NCI-H1930 (cell line): Measurements from ENCODE around the gene PREX1.
A peak's percentile ranks its signal among the peaks of the same experiment; 100 is the strongest.
"Not testable (repeated sequence)": the region's sequence is repeated elsewhere in the genome, so short reads cannot be mapped to it uniquely, and the experiment has no call there.

Source experiments
- DNase-seq, 2 experiments: peaks; one replicate each; lab custom pipeline; 2025; lab: John Stamatoyannopoulos, UW

PREX1 gene, protein sequence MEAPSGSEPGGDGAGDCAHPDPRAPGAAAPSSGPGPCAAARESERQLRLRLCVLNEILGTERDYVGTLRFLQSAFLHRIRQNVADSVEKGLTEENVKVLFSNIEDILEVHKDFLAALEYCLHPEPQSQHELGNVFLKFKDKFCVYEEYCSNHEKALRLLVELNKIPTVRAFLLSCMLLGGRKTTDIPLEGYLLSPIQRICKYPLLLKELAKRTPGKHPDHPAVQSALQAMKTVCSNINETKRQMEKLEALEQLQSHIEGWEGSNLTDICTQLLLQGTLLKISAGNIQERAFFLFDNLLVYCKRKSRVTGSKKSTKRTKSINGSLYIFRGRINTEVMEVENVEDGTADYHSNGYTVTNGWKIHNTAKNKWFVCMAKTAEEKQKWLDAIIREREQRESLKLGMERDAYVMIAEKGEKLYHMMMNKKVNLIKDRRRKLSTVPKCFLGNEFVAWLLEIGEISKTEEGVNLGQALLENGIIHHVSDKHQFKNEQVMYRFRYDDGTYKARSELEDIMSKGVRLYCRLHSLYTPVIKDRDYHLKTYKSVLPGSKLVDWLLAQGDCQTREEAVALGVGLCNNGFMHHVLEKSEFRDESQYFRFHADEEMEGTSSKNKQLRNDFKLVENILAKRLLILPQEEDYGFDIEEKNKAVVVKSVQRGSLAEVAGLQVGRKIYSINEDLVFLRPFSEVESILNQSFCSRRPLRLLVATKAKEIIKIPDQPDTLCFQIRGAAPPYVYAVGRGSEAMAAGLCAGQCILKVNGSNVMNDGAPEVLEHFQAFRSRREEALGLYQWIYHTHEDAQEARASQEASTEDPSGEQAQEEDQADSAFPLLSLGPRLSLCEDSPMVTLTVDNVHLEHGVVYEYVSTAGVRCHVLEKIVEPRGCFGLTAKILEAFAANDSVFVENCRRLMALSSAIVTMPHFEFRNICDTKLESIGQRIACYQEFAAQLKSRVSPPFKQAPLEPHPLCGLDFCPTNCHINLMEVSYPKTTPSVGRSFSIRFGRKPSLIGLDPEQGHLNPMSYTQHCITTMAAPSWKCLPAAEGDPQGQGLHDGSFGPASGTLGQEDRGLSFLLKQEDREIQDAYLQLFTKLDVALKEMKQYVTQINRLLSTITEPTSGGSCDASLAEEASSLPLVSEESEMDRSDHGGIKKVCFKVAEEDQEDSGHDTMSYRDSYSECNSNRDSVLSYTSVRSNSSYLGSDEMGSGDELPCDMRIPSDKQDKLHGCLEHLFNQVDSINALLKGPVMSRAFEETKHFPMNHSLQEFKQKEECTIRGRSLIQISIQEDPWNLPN (N-terminal part only)

GRCh38 chr20:48827855-48828733, at the start of gene PREX1:
PREX1 (minus strand) TSS chr20:48827999; CDS start chr20:48827860, 139 bp downstream.
- peak; percentile 52 to 75 for DNase-seq

GRCh38 chr20:48877304-48877703, 49.5 kb upstream of the PREX1 start:
- DNase-seq = no peak

DNA sequence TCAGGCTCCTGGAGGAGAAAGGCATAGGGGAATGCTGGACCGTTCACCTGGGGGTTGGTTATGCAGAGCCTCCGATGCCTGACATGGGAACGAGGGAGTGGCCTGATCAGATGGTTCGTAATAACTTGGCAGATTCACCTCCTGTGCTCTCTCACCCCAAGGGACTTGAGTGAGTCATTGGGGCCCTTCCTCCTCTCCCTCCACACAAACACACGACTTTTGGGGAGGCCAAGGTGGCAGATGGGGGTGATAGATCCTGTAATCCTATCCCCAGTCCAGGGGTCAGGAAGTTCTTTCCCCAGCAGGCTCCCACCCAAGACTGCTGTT, 48.1 kb upstream of the PREX1 start:
- DNase-seq = no peak

DNA sequence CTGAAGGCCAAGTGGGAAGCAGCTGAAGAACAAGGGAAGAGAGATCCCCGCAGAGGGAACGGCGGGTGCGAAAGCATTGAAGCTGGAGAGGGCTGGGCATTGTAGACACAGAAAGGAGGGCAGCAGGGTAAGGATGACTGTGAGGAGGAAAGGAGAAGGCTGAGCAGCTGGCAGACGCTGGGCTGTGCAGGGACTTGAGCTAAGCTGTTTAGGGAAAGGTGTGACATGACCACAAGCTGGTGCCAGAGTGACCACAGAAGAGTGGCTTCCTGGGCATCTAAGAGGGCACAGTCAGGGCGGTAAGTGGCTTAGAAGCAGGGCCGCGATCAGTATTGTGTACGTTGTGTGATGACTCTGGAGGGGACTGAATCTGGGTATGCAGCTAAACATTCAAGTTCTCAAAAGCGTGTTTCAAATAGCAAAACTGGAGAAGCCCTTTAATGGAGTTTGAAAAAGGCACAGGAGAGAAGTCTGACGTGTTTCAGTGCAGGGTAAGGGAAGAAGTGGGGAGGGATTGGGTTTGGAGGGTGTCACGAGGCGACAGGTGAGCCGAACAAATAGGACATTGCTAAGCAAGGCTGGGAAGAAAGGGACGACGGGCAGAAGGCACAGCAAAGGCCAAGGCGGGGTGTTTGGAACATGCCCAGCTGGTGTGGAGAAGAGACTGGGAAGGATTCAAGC, 47.6 kb upstream of the PREX1 start:
- DNase-seq = no peak

GRCh38 chr20:48869442-48869841, 41.6 kb upstream of the PREX1 start:
- DNase-seq = not testable (repeated sequence)

- no peak for DNase-seq
Measured at GRCh38 chr20:48866936-48867335, 39.1 kb upstream of the PREX1 start.

DNA sequence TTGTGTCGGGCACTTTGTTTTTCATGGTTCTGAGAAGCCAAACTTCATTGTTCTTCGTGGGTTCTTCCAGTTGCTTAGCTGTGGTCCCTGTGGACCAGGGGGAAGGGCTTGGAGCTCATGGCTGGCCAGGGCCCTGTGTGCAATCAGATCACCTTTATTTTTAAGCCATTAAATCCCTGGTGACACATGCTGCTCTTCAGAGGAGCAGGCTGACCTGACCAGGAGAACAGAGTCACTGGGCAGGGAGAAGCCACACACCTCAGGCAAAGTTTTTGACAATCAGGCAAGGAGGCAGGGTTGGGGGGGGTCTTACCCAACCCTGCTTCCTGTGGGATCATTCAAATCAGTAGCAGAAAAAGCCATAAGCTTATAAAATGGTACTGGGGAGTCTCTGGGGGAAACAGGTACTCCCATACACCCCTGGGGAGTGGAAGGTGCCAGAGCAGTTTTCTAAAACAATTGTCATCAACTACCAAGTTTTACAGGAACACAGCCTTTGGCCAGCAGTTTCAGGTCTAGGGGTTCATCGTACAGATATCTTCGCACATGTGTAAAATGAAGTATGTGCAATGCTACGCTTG, 37.0 kb upstream of the PREX1 start:
- no peak for DNase-seq

DNA sequence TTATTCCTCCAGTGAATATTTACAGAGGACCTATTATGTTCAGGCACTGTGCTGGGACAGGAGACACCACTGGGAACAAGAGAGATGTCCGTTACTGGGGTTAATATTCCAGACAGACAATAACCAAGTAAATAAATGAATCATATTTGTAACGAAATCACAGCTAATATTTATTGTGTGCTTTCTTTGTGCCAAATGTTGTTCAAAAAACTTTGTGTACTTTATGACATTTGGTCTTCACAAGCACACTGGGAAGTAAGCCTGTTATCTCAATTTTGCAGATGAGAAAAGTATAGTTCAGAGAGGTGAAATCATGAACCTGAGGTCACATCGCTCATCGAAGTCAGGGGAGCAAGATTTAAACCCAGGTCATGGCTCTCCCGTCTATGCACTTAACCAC, 36.5 kb upstream of the PREX1 start:
- no peak for DNase-seq

GRCh38 chr20:48862279-48862678, 34.5 kb upstream of the PREX1 start:
- DNase-seq = no peak

DNA sequence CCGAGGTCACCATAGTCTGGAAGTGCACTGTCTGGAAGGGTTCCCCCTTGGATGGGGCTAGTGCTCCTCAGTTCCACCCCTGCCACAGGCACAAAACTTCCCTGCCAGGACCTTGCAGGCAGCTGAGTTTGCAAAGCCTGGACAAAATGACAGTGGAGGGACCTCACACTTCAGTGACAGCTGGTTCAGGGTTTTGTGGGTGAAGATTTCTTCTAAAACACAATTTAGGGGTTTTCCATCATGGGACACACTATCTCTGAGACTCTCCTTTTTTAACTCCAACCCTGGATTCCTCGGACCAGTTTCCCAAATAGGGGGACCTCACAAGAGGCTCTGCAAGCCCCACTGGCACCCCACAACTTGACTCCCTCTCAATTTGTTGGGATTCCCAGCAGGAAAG, 33.6 kb upstream of the PREX1 start:
- no peak for DNase-seq

GRCh38 chr20:48858075-48858790, 30.4 kb upstream of the PREX1 start:
- DNase-seq = no peak

DNA sequence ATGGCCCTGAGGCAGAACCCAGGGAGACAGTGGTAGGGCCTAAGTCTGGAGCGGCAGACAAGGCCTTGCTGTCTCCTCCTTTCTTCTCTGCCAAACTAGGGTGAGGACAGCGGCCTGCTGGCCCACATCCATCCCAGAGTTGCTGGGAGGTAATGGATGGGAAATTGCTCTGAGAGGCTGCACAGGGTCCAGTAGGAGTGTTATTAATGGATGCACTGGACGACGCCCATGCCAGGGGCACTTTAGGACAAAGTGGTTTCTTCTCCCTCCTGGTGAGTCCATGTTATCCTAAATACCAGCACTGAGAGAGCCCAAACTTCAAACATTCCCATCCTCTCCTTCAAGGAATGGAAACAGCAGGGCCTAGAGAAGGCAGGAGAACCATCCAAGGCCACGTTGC, 28.3 kb upstream of the PREX1 start:
- no peak for DNase-seq

GRCh38 chr20:48855046-48855445, 27.2 kb upstream of the PREX1 start:
- DNase-seq = no peak

- DNase-seq = no peak
Measured at GRCh38 chr20:48852609-48853008, 24.8 kb upstream of the PREX1 start.

- no peak for DNase-seq
Measured at GRCh38 chr20:48851579-48851978, 23.8 kb upstream of the PREX1 start.

GRCh38 chr20:48850977-48851299, 23.1 kb upstream of the PREX1 start:
- DNase-seq = no peak

DNA sequence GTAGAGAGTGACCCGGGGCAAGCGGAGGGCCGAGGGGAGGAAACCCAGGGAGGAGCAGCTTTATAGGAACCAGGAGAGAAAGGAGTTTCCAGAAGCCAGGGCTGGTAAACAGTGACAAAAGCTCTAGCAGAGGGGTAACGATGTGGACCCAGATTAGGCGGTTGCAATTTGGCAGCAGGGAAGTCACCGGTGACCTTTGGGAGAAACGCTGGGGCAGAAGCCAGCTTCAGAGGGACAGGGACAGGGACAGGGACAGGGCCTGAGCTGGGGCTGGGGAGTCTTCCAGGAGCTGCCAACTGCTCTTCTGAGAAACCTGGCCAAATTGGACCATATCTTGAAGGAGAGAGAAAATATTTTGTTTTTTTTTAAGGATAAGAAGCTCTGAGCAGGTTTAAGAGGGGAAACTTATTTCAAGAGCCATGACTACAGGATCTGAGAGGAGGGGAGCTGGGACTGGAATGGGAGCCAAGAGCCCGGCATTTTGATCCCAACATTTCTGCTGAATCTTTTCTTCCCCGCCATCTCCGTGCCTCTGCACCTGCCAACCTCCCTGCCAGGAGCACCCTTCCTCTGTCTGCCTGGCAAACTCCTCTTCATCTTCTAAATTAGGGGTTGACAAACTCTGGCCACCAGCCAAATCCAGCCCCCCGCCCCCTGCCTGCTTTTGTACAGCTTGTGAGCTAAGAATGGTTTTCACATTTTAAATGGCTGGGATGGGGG, 22.6 kb upstream of the PREX1 start:
- DNase-seq = no peak

DNA sequence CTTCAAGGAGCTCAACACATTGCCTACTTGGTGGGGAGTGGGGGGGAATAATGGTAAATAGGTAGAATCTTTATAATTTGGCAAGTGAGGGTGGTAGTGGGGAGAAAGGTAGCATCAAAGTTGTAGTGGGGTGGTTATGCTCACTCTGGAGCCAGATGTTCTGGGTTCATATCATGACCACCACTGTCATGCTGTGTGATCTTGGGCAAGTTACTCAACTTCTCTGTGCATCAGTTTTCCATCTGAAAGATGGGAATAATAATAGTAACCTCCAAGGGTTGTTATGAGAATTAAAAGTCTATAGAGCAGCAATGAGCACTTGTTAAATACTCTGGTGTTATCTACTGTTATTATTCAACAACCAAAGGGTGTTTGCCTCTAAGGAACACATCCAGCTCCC, 22.0 kb upstream of the PREX1 start:
- DNase-seq = no peak

DNA sequence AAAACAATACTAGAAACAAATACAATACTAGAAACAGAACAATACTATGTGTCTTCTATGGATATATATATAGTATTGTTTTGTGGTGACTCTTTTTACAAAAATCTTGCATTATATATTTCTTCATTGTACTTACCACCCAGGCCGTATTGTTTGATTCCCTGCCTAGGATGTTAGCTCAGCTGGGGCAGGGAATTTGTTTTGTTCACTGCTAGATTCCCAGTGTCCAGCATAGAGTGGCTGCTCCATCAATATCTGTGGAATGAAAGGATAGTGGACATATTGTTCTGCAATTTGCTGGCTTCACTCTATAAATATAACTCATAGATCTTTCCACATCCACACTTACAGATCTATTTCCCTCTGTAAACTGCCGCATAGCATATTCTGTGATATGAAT, 21.5 kb upstream of the PREX1 start:
- DNase-seq = no peak
